ENCODE measurements around the gene SAMD4B. TPM values are rescaled to one million over a fixed set of nuclear protein-coding genes. Genes with fewer than 3 reads are reported as not detected.

SAMD4B gene
- total RNA-seq, 4 donors from 2014 or later: 103 to 193 (median 115) TPM

- Histone ChIP-seq H3K4me3 (no peak overlapping the region), H3K27ac (no peak overlapping the region), H3K27me3 (peaks cover 0 to 9% of the 10 kb centered on the region in 2 donors), H3K36me3 (no peaks in the 10 kb centered on the region), H3K9me3 (no peaks in the 10 kb centered on the region), H3K4me1 (no peaks in the 10 kb centered on the region)
- no peak for DNase-seq (ENCODE audit: low spot score in 2 of 2)
- 59 to 61% methylated on average over 15 to 16 of the region's 17 CpGs for WGBS, 2 donors
- TF ChIP-seq EP300 (IDR thresholded peaks at IDR 0.05) (no peak), POLR2A (IDR thresholded peaks at IDR 0.05) (no peak), CTCF (IDR thresholded peaks at IDR 0.05) (no peak)
Observed at GRCh38 chr19:39297931-39298634, 44.1 kb upstream of the SAMD4B start.

GRCh38 chr19:39299404-39299803 is 42.8 kb upstream of the SAMD4B start:
- TF ChIP-seq EP300 (IDR thresholded peaks at IDR 0.05) (no peak), CTCF (IDR thresholded peaks at IDR 0.05) (no peak), POLR2A (IDR thresholded peaks at IDR 0.05) (no peak)
- DNase-seq (ENCODE audit: low spot score in 2 of 2): no peak
- no peaks in the 10 kb centered on the region for H3K36me3 ChIP-seq
- H3K27ac ChIP-seq: no peak overlapping the region
- WGBS, 2 donors: 83 to 92% methylated on average over 9 of the region's 9 CpGs
- peaks cover 0 to 20% of the 10 kb centered on the region in 2 donors for H3K27me3 ChIP-seq
- H3K9me3 ChIP-seq: no peaks in the 10 kb centered on the region
- H3K4me1 ChIP-seq: no peaks in the 10 kb centered on the region
- no peak overlapping the region for H3K4me3 ChIP-seq

GRCh38 chr19:39299832-39300231 is 42.4 kb upstream of the SAMD4B start:
- no peak overlapping the region for H3K4me3 ChIP-seq
- TF ChIP-seq EP300 (IDR thresholded peaks at IDR 0.05): no peak
- no peak for TF ChIP-seq CTCF (IDR thresholded peaks at IDR 0.05)
- no peak for TF ChIP-seq POLR2A (IDR thresholded peaks at IDR 0.05)
- no peak for DNase-seq (ENCODE audit: low spot score in 2 of 2)
- H3K9me3 ChIP-seq: no peaks in the 10 kb centered on the region
- H3K36me3 ChIP-seq: no peaks in the 10 kb centered on the region
- H3K27ac ChIP-seq: no peak overlapping the region
- H3K27me3 ChIP-seq: peaks cover 0 to 24% of the 10 kb centered on the region in 2 donors
- 88 to 89% methylated on average over 10 of the region's 10 CpGs for WGBS, 2 donors
- no peaks in the 10 kb centered on the region for H3K4me1 ChIP-seq

GRCh38 chr19:39301021-39301420 is 41.2 kb upstream of the SAMD4B start:
- H3K9me3 ChIP-seq: no peaks in the 10 kb centered on the region
- H3K27me3 ChIP-seq: peaks cover 0 to 36% of the 10 kb centered on the region in 2 donors
- DNase-seq (ENCODE audit: low spot score in 2 of 2): no peak
- no peak overlapping the region for H3K27ac ChIP-seq
- WGBS, 2 donors: 75 to 77% methylated on average over 4 of the region's 4 CpGs
- no peak overlapping the region for H3K4me3 ChIP-seq
- H3K4me1 ChIP-seq: no peaks in the 10 kb centered on the region
- H3K36me3 ChIP-seq: no peaks in the 10 kb centered on the region
- no peak for TF ChIP-seq EP300 (IDR thresholded peaks at IDR 0.05)
- TF ChIP-seq CTCF (IDR thresholded peaks at IDR 0.05): no peak
- no peak for TF ChIP-seq POLR2A (IDR thresholded peaks at IDR 0.05)

- TF ChIP-seq POLR2A (IDR thresholded peaks at IDR 0.05): no peak
- TF ChIP-seq EP300 (IDR thresholded peaks at IDR 0.05): no peak
- TF ChIP-seq CTCF (IDR thresholded peaks at IDR 0.05): no peak
- WGBS, 2 donors: 81 to 82% methylated on average over 3 of the region's 3 CpGs
- H3K9me3 ChIP-seq: no peaks in the 10 kb centered on the region
- no peak overlapping the region for H3K4me3 ChIP-seq
- no peak for DNase-seq (ENCODE audit: low spot score in 2 of 2)
- H3K36me3 ChIP-seq: no peaks in the 10 kb centered on the region
- no peak overlapping the region for H3K27ac ChIP-seq
- H3K4me1 ChIP-seq: no peaks in the 10 kb centered on the region
- H3K27me3 ChIP-seq: peaks cover 0 to 42% of the 10 kb centered on the region in 2 donors
Observed at GRCh38 chr19:39301562-39301961, 40.7 kb upstream of the SAMD4B start.
